Adrenal gland (tissue), 5 donors: ENCODE results near the gene NUP42.

Experiments
- CTCF ChIP-seq, 6 experiments: fragments of 450-650 bp in 4 of 6; fragments of 200-600 bp in 2 of 6; sonication (generic) in 1 of 6; IDR thresholded peaks; 1 replicate in 5 of 6; 2 replicates in 1 of 6; pipeline versions ENCODE4 v1.5.1 to v1.8.0; 2016 to 2021; ENCODE audit warnings: antibody characterized with exemption in 6 of 6, mild to moderate bottlenecking in 2 of 6, moderate library complexity in 1 of 6
- POLR2A ChIP-seq, 2 donors: fragments of 450-650 bp; IDR thresholded peaks; one replicate each; pipeline ENCODE4 v1.6.1; 2017; ENCODE audit warnings: antibody characterized with exemption in 2 of 2, mild to moderate bottlenecking in 2 of 2, moderate library complexity in 1 of 2
- donor health status: DM: no; HTN: no; CAD: no.

- TF ChIP-seq POLR2A (IDR thresholded peaks at IDR 0.05) (no peak), CTCF (IDR thresholded peaks at IDR 0.05) (no peak)
Observed at GRCh38 chr7:23183279-23184012, 1.6 kb downstream of the NUP42 start.
